Activated CD8-positive, alpha-beta memory T cell treated with anti-CD3 and anti-CD28 coated beads, Interleukin-2, amount 50 U/mL, for 4 hours (primary cell): ENCODE measurements around the gene TNFRSF6B.

ENCODE experiments used
- DNase-seq: peaks from one replicate; pipeline ENCODE4 v3.0.0-alpha.2; 2020

The TNFRSF6B gene

DNA sequence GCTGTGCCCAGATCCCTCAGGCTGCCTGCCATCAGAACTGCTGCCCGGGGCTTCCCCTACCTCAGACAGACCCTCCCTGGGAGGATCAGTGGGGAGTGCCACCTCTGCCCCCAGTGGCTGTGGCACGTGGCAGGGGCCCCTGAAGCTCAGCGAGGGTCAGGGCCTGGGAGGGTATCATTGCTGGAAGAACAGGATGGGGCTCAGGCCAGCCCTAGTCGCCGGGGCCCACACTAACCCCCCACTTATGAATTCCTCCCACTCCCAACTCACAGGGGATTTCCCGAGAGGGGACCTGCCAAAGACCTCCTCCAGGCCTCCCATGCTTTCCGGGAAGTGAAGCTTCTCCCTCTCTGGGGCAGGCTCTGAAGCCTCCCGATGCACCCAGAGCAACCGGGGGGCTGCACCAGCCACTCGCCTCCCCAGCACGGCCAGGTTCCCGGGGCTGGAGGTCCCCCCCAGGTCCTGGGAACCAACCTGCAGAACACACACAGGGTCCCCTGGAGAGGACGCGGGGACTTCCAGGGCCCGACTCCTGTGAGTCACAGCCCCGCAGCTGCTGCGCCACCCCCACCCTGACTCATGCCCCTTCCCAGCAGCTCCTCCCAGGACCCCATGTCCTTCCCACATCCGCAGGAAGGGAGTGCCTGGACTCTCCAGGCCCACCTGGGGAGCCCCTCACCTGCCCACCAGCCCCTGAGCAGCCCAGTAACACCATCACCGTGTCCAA is 2.5 kb downstream of the TNFRSF6B start:
- DNase-seq, result no peak

DNA sequence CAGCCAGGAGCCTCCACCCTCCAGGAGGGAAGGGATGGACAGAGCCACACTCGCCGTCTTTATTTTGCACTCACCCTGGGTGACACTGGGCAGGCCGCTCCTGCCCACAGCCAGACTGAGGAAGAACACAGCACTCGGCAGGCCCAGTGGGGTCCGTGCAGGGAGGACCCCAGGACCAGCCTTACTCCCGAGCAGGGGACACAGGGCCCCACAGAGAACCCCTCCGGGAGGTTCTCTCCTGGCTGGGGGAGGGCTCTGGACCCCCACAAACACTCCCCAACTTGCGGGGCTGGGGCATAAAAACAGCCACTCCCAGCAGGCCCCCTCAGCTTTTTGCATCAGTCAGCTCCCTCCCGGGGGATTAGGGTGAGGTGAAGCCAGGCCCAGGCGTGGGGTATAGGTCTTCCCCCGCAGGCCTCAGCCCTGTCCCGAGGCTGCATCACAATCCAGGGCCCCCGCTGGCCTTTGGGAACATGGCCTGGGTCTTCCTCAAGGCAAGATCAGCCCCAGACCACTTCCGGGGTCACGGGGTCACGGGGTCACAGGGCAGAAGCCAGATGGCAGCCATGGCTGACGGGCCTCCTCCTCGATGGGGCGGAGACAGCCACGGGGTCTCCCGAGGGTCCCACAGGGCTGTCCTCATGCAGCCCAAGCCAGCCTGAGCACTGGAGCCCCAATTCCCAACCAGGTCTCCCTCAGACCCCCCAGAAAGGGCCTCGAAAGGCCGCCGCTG is 3.2 kb downstream of the TNFRSF6B start:
- DNase-seq, result no peak

GRCh38 chr20:63700199-63701050 is 4.0 kb downstream of the TNFRSF6B start:
- no peak for DNase-seq

DNA sequence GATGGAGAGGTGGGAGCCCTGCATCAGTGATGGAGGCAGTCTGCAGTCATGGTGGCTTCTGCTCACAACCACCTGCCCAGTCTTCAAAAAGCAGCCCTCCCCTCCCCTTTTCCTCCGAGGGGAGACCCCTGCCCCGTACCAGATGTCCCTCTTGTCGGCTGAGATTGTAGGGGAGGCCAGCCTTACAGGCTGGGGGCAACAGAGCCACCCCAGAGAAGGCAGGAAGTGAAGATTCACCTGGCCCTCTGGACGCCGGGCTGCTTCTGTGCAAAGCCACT is 4.5 kb downstream of the TNFRSF6B start:
- no peak for DNase-seq

- no peak for DNase-seq
Observed at GRCh38 chr20:63701329-63702035, 5.0 kb downstream of the TNFRSF6B start.

GRCh38 chr20:63702036-63702665 is 5.7 kb downstream of the TNFRSF6B start:
- no peak for DNase-seq

GRCh38 chr20:63702751-63703470 is 6.5 kb downstream of the TNFRSF6B start:
- DNase-seq, result no peak

DNA sequence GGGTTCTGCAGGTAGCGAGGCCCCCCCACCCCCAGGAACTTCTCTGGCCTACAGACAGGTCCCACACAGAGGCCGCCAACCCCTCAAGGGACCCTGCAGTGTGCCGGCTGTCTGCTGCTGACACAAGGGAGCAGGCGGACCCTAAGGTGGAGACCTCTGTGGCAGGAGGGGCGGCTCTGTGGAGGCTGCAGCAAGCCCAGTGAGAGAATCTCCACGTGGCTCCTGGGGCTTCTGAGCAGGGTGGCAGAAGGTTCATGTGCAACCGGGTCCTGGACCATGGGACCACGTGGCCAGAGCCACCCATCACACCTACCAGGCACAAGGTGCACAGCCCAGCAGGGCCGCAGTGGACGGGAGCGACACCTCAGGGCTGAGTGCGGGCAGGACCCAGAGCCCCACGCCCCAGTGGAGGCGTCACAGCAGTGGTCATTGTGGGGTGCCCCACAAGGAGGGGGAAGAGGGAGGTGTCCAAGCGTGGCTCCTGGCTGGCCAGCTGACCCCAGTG is 7.1 kb downstream of the TNFRSF6B start:
- DNase-seq, result no peak

GRCh38 chr20:63703976-63704748 is 7.7 kb downstream of the TNFRSF6B start:
- no peak for DNase-seq

DNA sequence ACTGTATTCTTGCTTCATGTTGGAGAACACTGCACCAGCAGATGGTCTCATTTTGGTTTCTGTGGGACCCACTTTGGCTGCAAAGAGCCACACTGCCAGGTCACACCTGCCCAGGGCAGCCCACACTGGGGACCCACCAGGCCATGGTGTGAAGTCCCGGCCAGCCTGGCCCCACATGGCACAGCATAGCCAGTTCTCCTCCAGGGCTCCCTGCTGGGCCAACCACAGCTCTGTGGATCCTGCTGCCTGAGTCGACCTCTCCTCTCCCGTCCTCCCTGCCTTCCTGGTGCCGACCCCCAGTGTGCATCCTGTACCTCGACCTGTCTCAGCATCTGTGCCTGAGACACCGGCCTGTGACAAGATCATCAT is 8.3 kb downstream of the TNFRSF6B start:
- DNase-seq, result no peak

DNA sequence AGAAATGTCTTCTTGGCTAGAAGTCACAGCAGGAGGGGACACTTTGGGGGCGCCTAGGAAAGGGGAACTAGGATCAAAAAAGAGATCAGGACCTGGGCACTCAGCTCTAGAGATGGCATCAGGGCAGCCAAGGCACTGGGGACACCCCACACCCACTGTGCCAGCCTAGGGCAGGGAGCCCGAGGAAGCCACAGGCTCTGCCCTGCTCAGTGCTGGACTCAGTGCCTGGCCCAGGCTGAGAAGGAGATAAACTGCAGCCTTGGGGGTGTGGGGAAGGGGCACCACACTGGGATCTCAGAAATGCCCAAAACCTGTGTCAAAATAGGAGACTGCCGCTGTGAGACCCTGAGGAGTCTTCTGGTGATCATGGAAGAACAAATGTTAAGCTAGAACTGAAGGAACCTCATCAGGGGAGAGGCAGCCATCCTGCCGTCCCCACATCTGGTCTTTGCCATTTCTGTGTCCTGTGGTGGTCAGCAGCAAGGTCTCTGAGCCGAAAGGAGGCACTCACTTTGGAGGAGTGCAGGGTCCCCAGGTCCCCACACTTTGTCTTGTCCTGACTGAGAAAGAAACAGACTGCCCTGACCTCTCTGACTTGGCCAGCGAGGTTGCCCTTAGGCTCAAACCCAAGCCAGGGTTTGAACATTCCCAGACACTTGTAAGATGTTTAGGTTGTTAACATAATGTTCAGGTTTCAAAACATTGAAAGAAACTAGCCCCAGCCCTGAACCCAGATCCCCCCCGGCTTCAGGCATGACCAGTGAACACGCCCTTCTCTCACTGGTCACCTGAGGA is 9.0 kb downstream of the TNFRSF6B start:
- DNase-seq, result no peak

- DNase-seq, result no peak
Observed at GRCh38 chr20:63706027-63706695, 9.7 kb downstream of the TNFRSF6B start.

DNA sequence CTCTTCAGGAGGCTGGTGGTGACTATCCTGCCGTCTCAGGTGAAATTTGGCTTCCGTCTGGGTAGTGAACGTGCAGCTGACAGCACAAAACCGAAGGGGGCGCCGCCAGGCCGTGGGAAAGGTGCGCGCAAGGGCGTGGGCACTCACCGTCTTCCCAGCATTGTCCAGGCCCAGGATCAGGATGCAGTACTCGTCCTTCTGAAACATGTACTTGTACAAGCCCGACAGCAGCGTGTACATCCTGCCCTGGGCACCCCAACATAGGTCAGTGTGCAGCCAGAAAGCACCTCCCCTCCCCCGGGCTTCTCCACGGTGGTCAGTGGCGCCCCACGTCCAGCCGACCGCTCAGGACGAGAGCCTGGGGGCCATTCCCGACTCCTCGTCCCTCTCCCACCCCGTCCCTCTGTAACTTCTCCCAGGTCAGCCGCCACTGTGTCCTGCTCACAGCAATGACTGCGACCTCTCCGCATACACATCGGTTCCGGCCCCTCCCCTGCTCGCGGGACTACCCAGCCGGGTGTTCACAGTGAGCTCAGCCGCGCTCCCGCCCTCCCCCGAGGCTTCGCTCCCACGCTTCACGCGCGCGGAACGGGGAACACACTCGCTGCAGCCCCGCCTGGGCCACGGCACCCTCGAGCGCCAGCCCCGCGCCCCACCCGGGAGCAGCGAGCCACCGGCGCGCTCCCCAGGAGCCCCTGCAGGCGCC is 10.6 kb downstream of the TNFRSF6B start:
- peak; percentile 70 for DNase-seq

- DNase-seq, result peak; percentile 90
Observed at GRCh38 chr20:63707558-63708300, 11.3 kb downstream of the TNFRSF6B start, which contains the start of the genes ARFRP1 and ZGPAT. Gene ARFRP1, minus strand, starts transcription at chr20:63707976. Its CDS starts 885 bp downstream, at chr20:63707091. Gene ZGPAT, plus strand, starts transcription at chr20:63708039. Its CDS starts 542 bp downstream, at chr20:63708581.

DNA sequence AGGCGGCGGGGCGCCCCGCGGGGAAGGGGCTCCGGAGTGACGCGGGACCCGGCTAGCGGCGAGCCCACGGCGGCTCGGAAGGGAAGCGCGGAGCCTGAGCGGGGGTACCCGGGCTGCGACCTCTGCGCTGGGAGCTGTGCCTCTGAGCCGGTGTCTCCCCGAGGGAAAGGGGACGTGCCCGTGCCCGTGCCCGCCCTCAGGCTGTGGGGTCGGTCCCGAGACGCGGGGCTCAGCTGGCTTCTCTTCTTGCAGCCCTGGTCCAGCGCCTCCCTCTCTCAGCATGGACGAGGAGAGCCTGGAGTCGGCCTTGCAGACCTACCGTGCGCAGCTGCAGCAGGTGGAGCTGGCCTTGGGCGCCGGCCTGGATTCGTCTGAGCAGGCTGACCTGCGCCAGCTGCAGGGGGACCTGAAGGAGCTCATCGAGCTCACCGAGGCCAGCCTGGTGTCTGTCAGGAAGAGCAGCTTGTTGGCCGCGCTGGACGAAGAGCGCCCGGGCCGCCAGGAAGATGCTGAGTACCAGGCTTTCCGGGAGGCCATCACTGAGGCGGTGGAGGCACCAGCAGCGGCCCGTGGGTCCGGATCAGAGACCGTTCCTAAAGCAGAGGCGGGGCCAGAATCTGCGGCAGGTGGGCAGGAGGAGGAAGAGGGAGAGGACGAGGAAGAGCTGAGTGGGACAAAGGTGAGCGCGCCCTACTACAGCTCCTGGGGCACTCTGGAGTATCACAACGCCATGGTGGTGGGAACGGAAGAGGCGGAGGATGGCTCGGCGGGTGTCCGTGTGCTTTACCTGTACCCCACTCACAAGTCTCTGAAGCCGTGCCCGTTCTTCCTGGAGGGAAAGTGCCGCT is 12.1 kb downstream of the TNFRSF6B start:
- no peak for DNase-seq

DNA sequence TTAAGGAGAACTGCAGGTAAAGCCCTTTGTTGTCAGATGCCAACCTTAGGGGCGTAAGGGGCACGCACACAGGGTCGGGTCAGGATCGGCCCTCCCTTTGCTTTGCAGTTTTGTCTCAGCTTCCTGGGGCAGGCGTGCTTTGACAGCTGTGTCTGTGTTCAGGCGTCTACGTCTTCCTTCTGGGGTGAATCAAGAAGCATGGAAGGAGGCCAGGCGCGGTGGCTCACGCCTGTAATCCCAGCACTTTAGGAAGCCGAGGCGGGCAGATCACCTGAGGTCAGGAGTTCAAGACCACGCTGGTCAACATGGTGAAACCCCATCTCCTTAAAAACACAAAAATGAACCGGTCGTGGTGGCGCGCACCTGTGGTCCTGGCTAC is 12.7 kb downstream of the TNFRSF6B start:
- DNase-seq, result no peak

DNA sequence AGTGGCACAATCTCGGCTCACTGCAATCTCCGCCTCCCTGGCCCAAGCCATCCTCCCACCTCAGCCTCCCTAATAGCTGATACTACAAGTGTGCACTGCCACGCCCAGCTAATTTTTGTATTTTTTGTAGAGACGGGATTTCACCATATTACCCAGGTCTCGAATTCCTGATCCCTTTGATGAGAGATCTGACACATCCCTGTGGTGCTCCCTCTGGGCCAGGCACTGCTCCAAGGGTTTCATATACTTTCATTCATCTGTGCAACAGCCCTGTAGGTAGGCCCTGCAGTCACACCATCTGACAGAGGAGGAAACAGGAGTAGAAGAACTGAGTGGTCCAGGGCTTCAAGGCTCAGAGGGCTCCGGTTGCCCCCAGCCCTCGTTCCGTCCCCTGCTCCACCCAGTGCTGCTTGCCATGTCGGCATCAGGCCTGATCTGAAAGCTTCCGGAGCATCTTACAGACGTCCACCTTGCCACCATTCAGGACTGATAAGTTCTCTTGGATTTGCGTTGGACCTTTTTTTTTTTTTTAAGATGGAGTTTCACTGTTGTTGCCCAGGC is 14.7 kb downstream of the TNFRSF6B start:
- DNase-seq, result no peak
